Stimulated activated effector memory CD8-positive, alpha-beta T cell treated with anti-CD3 and anti-CD28 coated beads, Interleukin-12 subunit alpha, Interleukin-12 subunit beta, amount 100 ng/mL, for 72 hours (primary cell): ENCODE measurements around the gene ATAD3C.
A peak's percentile ranks its signal among the peaks of the same experiment; 100 is the strongest.
"Not testable (repeated sequence)": the region's sequence is repeated elsewhere in the genome, so short reads cannot be mapped to it uniquely, and the experiment has no call there.

ENCODE experiments used
- ATAC-seq: fragments of 150-1000 bp; cut with Tn5 transposase; 2 replicates; pipeline ENCODE4 v1.10.0; 2021
- DNase-seq, 2 donors: peaks; one replicate each; pipeline ENCODE4 v3.0.0; 2021 to 2022; ENCODE audit warnings: low spot score in 2 of 2
- H3K27ac Mint-ChIP-seq: one replicate; pipeline ENCODE4 v1.8.0; 2022; ENCODE audit warnings: mild to moderate bottlenecking, mixed read lengths
- H3K36me3 Mint-ChIP-seq: one replicate; pipeline ENCODE4 v1.8.0; 2022; ENCODE audit warnings: mild to moderate bottlenecking, mixed read lengths
- H3K4me1 Mint-ChIP-seq: one replicate; pipeline ENCODE4 v1.8.0; 2022; ENCODE audit warnings: mixed read lengths
- H3K4me3 Mint-ChIP-seq: one replicate; pipeline ENCODE4 v1.8.0; 2022; ENCODE audit warnings: mild to moderate bottlenecking, mixed read lengths
- H3K9me3 Mint-ChIP-seq: one replicate; pipeline ENCODE4 v1.8.0; 2022; ENCODE audit warnings: mixed read lengths

Gene ATAD3C

DNA sequence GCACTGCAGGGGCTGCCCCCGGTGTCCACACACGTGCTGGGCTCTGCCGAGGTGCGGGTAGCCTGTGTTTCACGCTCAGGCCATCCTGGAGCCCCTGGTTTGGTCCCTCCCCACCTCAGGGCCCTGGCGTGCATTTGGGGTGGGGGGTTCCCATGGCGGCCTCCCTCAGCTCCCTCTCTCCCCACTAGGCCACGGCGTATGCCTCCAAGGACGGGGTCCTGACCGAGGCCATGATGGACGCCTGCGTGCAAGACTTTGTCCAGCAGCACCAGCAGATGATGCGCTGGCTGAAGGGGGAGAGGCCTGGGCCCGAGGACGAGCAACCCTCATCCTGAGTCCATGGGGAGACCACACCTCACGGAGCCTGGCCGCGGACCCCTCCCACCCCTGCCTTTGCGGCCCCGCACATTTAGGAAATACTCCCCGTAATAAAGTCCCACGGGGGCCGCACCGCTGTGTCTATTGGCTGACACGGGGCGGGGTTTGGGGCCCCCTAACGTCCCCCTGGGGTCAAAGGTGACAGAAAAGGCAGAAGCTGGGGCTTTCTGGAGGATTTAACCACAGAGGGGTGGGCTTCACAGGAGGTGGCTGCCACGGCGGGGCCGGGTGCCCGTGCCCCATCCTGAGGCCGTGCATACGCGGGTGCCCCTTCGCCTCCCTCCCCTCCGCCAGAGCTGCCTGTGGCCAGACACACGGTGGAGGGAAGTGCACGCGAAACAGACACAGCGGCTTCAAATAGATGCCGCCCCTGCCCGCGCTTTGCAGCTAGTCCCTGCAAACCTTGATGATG, 18.9 kb downstream of the ATAD3C start:
- ATAC-seq, H3K36me3 Mint-ChIP-seq, H3K4me1 Mint-ChIP-seq, DNase-seq, H3K4me3 Mint-ChIP-seq, H3K9me3 Mint-ChIP-seq, H3K27ac Mint-ChIP-seq: not testable (repeated sequence)

- H3K4me3 Mint-ChIP-seq: peak overlapping the region; percentile 79
- DNase-seq: no peak
- H3K27ac Mint-ChIP-seq: peak overlapping the region; percentile 78
- no peak for ATAC-seq
- H3K9me3 Mint-ChIP-seq: no peaks in the 10 kb centered on the region
- peaks cover 14% of the 10 kb centered on the region for H3K4me1 Mint-ChIP-seq
- peaks cover 21% of the 10 kb centered on the region for H3K36me3 Mint-ChIP-seq
Measured at GRCh38 chr1:1470626-1471388, 21.3 kb downstream of the ATAD3C start.

DNA sequence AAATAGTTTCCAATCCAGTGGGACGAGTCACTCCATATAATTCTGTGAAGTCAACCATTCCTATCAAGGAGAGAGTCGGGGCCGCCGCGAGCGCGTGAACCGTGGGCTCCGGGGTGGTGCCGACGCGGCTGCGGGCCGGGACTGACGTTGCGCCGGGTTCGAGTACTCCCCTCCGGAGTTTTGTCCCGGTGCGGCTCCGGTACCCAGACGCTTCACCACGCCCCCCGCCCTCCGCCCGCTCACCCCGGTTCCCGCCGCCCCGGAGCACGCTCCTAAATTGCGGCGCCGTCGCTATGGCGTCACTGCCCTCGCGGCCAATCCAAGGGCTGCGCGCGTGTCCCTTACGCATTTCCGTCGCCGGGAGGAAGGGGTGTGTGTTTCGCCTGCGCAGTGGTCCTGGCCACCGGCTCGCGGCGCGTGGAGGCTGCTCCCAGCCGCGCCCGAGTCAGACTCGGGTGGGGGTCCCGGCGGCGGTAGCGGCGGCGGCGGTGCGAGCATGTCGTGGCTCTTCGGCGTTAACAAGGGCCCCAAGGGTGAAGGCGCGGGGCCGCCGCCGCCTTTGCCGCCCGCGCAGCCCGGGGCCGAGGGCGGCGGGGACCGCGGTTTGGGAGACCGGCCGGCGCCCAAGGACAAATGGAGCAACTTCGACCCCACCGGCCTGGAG, 22.0 kb downstream of the ATAD3C start, which contains the start of gene ATAD3B:
ATAD3B (plus strand) TSS at position 377 of the 664 bp plus-strand sequence; CDS start at position 497, 120 bp downstream.
- peak within 1 kb of the TSS; percentile 78 for H3K27ac Mint-ChIP-seq
- ATAC-seq (peak; percentile 97), DNase-seq (peak; percentile 84 to 95)
- H3K4me3 Mint-ChIP-seq: peak within 1 kb of the TSS; percentile 79
- H3K9me3 Mint-ChIP-seq: no peaks in the 10 kb centered on the region
- peaks cover 14% of the 10 kb centered on the region for H3K4me1 Mint-ChIP-seq
- H3K36me3 Mint-ChIP-seq: peaks cover 23% of the 10 kb centered on the region

DNA sequence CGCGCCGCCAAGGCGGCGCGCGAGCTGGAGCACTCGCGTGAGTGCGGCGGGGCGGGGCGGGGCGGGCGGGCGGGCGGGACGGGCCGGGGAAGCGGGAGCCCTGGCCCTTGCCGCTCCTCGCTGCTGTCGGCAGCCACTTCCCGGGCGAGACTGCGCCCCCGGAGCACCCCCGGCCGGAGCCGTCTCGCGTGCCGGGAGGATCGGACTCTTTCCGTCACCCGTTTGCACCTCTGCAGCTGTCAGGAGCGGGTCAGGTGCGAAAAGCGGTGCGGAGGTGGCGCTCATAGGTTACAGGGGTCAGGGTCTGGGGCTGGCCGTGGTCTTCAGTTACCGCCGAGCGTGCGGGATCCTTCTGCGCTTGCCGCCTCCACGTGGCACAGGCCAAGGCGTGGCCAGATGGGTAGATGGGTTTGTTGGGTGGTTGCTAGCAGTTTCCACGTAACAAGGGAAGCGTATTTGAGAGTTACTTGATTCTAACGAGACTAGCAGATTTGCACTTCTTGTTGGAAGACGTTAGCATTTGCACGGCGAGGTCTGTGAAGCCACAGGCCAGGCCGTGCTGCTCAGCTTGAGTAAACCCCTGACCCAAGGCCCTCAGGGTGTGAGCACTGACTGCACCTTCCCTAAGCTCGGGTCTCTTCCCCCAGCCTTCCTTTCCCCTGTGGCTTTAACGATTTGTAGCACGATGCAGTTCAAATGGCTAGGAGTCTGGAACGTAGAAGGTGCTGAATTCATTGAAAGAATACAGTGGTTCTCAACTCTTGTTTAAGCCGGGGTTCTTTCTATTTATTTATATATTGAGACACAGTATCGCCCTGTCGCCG, 22.8 kb downstream of the ATAD3C start:
- Mint-ChIP-seq H3K4me1 (peaks cover 14% of the 10 kb centered on the region), H3K27ac (peak overlapping the region; percentile 78), H3K36me3 (peaks cover 31% of the 10 kb centered on the region), H3K4me3 (peak overlapping the region; percentile 79)
- DNase-seq (peak; percentile 8 to 61), ATAC-seq (peak; percentile 55)
- not testable (repeated sequence) for H3K9me3 Mint-ChIP-seq

DNA sequence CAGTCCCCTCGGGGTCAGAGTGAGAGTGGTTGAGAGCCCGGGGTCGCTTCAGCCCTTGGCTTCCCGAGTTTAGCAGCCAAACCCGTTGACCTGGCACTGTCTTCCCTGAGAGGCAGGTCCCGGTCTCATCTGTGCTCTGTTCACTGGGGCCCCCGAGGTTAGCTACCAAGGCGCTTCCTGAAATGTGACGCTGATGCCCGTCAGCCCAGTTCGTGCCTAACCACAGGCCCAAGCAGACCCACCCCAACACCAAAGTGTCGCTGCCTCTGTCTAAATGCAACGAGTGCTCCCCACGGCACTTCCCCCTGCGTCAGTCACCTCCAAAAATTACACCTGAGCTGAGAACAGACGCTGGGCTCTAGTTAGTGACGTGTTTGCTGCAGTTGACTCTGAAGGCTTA, 26.5 kb downstream of the ATAD3C start:
- H3K4me3 Mint-ChIP-seq, ATAC-seq, DNase-seq, H3K9me3 Mint-ChIP-seq, H3K27ac Mint-ChIP-seq: not testable (repeated sequence)
- Mint-ChIP-seq H3K4me1 (peaks cover 17% of the 10 kb centered on the region), H3K36me3 (peaks cover 63% of the 10 kb centered on the region)

GRCh38 chr1:1477206-1477605, 27.7 kb downstream of the ATAD3C start:
- peaks cover 70% of the 10 kb centered on the region for H3K36me3 Mint-ChIP-seq
- H3K27ac Mint-ChIP-seq: no peak overlapping the region
- DNase-seq (no peak), ATAC-seq (no peak)
- peaks cover 15% of the 10 kb centered on the region for H3K4me1 Mint-ChIP-seq
- no peak overlapping the region for H3K4me3 Mint-ChIP-seq
- H3K9me3 Mint-ChIP-seq: no peaks in the 10 kb centered on the region

GRCh38 chr1:1479547-1480487, 30.3 kb downstream of the ATAD3C start:
- Mint-ChIP-seq H3K4me3 (no peak overlapping the region), H3K4me1 (peaks cover 15% of the 10 kb centered on the region), H3K9me3 (no peaks in the 10 kb centered on the region), H3K36me3 (peaks cover 78% of the 10 kb centered on the region), H3K27ac (peak overlapping the region; percentile 77)
- DNase-seq (no peak), ATAC-seq (no peak)

DNA sequence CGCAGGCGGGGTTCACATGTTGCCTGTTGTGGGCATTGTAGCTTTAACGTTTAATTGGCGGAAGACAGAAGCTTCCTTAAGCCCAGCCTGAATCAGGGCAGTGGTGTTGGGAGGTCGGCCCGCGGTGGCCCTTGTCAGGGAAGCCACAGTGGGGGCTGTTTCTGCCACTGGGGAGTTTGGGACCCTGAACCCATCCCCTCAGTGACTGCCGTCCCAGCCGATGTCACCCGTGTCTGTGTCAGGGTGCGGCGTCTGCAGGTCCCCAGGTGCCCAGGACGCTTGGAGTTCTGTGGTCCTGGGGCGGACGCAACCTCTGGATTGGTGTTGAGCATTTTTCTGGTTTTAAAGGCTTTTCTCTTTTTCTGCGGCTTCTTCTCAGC, 31.0 kb downstream of the ATAD3C start:
- not testable (repeated sequence) for ATAC-seq, H3K9me3 Mint-ChIP-seq, H3K4me3 Mint-ChIP-seq, H3K27ac Mint-ChIP-seq, DNase-seq
- H3K36me3 Mint-ChIP-seq: peaks cover 75% of the 10 kb centered on the region
- H3K4me1 Mint-ChIP-seq: peaks cover 11% of the 10 kb centered on the region

DNA sequence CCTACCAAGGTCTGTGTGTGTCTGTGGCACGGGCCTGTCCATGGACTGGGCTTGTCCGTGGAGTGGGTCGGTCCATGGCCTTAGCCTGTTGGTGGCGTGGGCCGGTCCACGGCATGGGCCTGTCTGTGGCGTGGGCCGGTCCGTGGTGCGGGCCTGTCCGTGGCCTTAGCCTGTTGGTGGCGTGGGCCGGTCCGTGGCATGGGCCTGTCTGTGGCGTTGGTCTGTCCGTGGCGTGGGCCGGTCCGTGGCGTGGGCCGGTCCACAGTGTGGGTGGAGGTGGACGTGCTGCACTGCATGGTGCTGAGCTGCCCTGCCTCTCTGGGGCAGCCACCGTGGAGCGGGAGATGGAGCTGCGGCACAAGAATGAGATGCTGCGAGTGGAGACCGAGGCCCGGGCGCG, 32.3 kb downstream of the ATAD3C start:
- H3K36me3 Mint-ChIP-seq: peaks cover 67% of the 10 kb centered on the region
- DNase-seq, H3K4me1 Mint-ChIP-seq, H3K9me3 Mint-ChIP-seq, H3K27ac Mint-ChIP-seq, H3K4me3 Mint-ChIP-seq: not testable (repeated sequence)
- ATAC-seq: peak; percentile 31

DNA sequence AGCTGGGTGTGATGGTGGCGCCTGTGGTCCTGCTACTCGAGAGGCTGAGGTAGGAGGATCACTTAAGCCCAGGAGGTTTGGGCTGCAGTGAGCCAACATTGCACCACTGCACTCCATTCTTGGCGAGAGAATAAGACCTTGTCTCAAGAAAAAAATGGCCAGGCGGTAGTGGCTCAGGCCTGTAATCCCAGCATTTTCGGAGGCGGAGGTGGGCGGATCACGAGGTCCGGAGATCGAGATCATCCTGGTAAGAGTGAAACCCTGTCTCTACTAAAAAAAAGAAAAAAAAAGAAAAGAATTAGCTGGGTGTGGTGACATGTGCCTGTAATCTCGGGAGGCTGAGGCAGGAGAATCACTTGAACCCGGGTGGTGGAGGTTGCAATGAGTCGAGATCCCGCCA, 33.4 kb downstream of the ATAD3C start:
- no peaks in the 10 kb centered on the region for H3K9me3 Mint-ChIP-seq
- no peak overlapping the region for H3K27ac Mint-ChIP-seq
- peaks cover 59% of the 10 kb centered on the region for H3K36me3 Mint-ChIP-seq
- H3K4me3 Mint-ChIP-seq: no peak overlapping the region
- ATAC-seq: no peak
- peaks cover 10% of the 10 kb centered on the region for H3K4me1 Mint-ChIP-seq
- DNase-seq: no peak

DNA sequence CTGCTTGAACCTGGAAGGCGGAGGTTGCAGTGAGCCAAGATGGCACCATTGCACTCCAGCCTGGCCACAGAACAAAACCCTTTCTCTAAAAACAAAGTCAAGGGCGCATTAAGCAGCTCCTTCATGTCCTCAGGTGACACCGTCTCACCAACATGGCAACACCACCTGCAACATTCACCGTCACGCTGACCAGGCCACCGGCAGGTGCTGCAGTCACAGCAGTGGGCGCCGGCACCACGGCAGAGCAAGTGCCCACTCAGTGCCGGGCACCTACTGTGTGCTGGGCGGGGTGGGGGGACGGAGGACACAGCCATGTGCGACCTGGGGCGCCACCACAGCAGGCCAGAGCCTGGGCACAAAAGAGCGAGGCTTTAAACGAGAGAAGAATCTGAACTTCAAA, 34.2 kb downstream of the ATAD3C start:
- DNase-seq (no peak), ATAC-seq (no peak)
- H3K9me3 Mint-ChIP-seq: no peaks in the 10 kb centered on the region
- peaks cover 61% of the 10 kb centered on the region for H3K36me3 Mint-ChIP-seq
- H3K4me3 Mint-ChIP-seq: no peak overlapping the region
- H3K27ac Mint-ChIP-seq: no peak overlapping the region
- peaks cover 10% of the 10 kb centered on the region for H3K4me1 Mint-ChIP-seq

DNA sequence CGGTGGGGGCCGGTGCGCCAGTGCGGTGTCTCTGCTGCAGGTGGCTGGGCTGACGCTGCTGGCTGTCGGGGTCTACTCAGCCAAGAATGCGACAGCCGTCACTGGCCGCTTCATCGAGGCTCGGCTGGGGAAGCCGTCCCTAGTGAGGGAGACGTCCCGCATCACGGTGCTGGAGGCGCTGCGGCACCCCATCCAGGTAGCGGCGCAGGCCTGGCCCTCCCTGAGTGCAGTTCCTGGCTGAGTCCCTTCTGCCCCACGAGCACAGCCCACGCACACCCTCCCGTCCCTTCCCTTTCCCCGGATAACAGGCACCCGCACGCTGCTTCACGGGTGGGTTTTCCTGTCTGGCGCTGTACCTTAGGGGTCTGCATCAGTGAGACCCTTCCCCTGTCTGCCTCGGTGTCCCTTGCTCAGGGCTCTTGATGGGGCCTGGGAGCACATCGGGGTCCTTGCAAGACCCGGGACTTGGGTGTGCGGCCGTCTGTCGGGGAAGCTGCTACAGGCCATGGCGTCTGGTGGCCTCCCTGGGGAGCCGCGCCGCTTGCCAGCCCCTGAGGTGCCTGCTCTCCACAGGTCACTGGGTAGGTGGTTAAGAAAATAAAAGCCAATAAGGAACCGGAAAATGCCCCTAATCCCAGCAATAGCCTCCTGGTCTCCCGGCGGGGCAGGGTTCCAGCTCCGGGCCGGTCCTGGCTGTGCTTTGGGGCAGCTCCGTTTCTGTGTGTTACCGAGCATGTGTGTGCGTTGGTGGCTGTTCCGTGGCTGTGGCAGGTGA, 35.7 kb downstream of the ATAD3C start:
- DNase-seq, H3K4me3 Mint-ChIP-seq, H3K4me1 Mint-ChIP-seq, ATAC-seq, H3K27ac Mint-ChIP-seq, H3K9me3 Mint-ChIP-seq: not testable (repeated sequence)
- H3K36me3 Mint-ChIP-seq: peaks cover 63% of the 10 kb centered on the region

DNA sequence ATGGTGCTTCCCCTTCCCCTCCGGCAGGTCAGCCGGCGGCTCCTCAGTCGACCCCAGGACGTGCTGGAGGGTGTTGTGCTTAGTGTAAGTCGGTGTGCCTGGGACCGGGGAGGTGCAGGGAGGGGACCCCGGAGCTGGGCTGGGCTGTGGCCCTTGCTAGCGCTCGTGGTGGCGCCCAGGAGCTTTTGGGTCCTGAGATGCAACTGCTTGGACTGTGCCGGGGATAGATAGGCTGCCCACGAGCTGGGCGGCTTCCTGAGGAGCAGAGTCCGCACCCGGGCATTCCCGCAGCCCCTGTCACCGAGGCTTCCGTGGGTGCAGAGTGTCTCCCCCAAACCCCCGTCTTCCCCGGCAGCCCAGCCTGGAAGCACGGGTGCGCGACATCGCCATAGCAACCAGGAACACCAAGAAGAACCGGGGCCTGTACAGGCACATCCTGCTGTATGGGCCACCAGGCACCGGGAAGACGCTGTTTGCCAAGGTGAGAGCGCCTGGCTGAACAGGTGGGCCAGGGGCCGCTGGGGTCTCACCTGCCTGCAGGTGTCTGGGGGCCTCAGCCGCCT, 36.3 kb downstream of the ATAD3C start:
- not testable (repeated sequence) for H3K27ac Mint-ChIP-seq, H3K4me1 Mint-ChIP-seq, ATAC-seq, DNase-seq, H3K4me3 Mint-ChIP-seq, H3K9me3 Mint-ChIP-seq
- peaks cover 63% of the 10 kb centered on the region for H3K36me3 Mint-ChIP-seq
